Activated T-cell treated with anti-CD3 and anti-CD28 coated beads for 48 hours (primary cell): ENCODE data around the gene FGFRL1.
A peak's percentile ranks its signal among the peaks of the same experiment; 100 is the strongest.
"Not testable (repeated sequence)": the region's sequence is repeated elsewhere in the genome, so short reads cannot be mapped to it uniquely, and the experiment has no call there.

Experiments used
- DNase-seq: peaks from one replicate; pipeline ENCODE4 v3.0.0-alpha.2; 2020; ENCODE audit warnings: low read depth

The FGFRL1 gene

DNA sequence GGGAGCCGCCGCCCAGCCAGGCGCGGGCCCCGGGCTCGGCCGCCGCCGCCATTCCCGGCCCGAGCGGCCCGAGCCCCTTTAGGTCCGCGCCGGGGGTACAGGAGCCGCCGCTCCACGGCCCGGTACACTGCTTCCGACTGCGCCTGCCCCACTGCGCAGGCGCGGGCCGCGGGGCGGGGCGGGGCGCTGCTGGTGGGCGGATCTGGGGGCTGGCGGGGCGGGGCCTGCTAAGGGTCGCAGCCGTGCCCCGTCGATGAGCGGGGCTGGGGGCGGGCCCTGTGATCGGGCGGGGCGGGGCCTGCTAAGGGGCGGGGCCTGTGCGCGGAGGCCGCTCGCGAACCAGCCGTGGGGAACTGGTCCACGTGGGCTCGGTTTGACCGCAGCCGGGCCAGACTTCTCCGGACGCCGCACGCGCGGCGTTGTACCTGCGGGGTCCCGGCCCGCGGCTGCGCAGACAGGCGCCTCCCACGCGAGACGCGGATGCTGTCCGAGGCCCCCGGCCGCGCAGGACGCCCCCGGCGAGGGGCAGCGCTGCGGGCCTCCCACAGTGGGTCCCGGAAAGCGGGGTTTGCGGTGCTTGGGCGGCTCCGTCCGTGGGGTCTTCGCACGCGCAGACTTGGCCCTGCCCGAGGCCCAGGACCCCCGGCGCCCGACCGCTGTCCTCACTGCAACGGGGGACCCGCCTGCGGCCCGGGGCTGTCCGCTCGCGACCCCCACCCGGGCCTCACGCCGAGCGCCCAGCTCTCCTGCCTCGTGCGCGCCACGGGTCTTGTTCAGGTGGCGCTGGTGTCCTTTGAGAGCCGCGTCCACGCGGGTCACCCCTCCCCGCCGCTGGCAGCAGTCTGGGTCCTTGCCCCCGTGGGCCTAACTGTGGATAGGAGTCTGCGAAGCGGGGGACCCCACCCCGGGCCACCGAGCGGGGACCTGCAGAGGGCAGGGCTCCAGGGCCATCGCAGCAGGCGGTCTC lies 37.7 kb upstream of the FGFRL1 start, which contains the start of gene DGKQ:
DGKQ (minus strand) TSS at position 139 of the 967 bp plus-strand sequence; CDS start at position 52, 87 bp downstream.
- peak; percentile 88 for DNase-seq

DNA sequence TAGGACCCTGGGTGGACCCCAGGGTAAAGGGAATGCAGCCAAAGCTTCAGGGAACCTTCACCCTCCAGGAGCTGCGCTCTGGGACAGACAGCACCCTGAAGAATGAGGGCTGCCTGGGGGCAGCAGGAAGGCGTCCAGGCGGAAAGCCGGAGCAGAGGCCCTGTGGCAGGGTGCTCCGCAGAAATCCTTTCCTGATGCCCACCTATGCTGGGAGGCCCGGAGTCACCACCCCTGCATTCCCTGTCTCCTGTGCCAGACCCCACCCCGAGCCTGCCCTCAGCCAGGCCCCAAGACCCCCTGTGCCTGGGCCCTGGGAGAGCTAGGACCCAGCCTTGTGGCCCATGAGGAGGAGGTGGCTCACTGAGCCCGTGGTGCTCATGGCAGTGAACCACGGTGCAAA lies 36.8 kb upstream of the FGFRL1 start:
- no peak for DNase-seq

DNA sequence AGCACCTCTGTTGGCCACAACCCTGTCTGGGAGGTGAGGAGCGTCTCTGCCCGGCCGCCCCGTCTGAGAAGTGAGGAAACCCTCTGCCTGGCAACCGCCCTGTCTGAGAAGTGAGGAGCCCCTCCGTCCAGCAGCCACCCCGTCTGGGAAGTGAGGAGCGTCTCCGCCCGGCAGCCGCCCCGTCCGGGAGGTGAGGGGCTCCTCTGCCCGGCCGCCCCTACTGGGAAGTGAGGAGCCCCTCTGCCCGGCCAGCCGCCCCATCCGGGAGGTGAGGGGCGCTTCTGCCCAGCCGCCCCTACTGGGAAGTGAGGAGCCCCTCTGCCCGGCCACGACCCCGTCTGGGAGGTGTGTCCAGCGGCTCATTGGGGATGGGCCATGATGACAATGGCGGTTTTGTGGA lies 35.4 kb upstream of the FGFRL1 start:
- DNase-seq, result not testable (repeated sequence)

DNA sequence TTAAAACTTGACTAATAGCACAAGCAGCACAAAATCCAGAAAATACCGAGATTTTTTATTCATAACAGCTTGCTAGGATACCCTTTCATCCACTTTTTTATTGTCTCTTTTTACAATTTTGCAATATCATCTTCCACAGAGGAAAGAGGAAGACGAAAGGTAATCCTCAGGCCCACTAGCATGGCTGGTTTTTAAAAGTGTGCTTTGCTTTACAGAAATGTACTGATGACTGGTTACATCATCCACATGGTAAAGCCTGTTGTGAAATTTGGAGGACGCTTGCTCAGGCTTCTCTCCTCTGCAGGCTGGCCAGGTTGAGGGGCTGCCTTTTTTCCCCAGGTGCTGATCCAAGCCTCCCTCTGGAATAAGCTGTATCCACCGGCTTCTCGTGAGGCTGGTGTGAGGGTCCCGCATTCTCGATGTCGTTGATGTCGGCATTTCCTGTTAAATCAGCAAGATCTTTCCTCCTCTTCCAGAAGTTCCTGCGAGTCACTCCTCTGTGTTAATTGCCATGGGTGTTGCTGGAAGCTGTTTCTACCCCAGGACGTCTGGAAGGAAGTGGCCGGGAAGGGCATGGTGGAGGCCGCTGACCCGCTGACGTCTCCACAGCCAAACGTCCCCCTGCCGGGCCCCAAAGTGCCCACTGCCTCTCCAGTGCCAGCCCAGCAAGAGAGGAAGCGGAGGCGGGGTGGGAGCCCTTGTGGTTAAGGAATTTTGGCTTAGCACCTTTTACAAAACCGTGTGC lies 32.3 kb upstream of the FGFRL1 start:
- no peak for DNase-seq

DNA sequence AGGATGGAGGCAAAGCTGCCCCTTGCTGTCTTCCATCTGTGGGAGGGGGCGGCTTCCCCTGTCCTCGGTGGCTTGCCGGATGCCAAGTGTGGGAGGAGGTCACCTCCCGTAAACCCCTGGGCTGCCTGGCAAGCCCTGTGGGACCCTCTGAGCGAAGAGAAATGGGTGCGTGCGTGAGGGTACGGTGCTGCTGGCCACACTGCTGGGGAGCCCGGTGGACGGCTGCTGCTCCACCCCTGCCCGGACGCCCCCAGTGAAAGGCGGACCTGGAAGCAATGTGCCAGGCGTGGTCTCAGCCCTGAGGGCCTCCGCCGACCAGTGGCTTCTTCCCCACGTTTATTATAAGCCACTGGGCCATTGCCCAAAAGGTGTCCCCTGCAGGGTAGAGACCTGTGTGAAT lies 29.1 kb upstream of the FGFRL1 start:
- DNase-seq, result no peak

DNA sequence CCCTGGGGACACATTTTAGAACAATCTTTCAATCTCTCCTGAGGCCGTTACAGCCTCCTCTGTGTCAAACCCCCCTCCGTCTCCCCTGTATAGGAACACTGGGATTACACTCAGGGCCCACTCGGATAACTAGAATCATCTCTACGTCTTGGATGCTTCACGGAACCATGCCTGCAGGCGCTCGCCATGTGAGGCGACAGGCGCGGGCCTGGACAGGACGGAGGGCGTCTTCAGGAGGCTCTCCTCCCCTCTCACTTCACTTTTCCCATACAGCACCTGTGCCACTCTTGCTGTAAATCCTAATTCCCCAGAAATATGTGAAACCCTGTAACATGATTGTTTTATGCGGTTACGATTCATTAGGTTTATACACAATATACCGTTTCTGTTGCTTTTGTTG lies 28.6 kb upstream of the FGFRL1 start:
- DNase-seq, result no peak

DNA sequence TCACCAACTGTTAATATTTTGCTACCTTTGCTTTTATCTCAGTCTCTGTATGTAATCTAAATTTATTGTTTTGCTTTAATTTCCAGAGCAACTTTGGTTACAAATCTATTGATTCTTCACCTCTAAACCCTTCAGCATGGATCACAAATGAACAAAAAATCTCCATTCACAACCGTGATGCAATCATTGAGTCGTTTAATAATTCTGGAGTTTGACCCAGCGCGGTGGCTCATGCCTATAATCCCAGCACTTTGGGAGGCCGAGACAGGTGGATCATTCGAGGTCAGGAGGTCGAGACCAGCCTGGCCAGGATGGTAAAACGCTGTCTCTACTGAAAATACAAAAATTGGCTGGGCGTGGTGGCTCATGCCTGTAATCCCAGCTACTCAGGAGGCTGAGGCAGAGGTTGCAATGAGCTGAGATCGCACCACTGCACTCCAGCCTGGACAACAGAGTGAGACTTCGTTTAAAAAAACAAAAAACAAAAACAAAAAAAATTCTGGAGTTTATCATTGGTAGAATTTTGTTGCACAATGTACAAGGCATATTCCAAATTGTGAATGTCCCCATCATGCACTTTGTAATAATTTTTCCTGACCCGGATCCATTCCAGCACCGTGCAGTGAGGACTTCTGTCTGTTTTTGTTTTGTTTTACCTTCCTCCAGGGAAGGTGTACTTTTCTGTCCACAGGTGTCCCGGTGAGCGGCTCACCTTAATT lies 26.9 kb upstream of the FGFRL1 start:
- no peak for DNase-seq

DNA sequence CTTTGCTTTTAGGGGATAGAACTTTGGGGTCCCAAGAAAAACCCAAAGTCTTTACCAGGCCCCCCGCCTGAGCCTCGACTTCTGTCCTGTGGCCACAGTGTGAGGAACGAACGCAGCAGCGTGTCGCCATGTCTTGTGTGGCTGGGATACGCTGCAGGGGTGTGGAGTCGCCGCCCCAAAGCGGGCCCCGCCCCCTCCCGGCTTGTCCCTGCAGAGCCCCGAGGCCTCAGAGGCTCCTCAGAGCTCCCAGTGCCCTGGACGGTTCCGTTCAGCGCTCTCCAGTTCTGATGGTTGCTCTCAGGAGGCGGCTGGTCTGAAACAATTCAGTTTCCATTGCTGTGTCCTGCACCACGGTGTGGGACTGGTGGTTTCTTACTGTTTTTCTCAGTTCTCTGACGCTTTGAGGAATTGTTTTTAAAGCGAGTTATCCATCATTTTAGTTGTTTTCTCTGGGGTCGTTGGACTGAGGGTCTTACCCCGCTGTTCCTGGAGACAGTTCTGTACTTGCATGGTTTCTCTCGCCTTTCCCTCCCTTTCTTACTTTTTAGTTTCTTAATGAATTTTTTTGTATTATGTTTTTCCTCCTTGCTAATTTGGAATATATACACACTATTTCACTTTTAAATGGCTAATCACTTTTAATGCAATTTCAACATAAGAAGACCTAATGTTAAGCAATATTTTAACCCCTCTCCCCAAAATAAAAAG lies 26.1 kb upstream of the FGFRL1 start:
- peak; percentile 76 for DNase-seq

DNA sequence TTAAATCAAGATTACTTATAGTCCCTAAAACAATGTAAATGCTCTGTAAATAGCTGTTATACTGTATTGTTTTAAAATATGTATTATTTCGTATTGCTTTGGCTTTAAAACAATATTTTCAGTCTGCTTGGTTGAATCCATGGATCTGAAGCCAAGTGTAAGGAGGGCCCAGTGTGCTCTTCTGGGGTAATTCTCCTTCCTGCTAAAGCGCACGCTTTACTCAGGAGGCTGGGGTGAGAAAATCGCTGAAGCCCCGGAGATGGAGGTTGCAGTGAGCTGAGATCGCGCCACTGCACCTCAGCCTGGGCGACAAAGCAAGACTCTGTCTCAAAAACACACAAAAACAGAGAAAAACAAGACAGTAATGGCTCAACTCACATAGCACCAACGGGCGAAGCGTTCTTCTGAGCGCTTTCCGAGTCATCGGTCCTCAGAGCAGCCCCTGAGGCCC lies 25.0 kb upstream of the FGFRL1 start:
- no peak for DNase-seq

DNA sequence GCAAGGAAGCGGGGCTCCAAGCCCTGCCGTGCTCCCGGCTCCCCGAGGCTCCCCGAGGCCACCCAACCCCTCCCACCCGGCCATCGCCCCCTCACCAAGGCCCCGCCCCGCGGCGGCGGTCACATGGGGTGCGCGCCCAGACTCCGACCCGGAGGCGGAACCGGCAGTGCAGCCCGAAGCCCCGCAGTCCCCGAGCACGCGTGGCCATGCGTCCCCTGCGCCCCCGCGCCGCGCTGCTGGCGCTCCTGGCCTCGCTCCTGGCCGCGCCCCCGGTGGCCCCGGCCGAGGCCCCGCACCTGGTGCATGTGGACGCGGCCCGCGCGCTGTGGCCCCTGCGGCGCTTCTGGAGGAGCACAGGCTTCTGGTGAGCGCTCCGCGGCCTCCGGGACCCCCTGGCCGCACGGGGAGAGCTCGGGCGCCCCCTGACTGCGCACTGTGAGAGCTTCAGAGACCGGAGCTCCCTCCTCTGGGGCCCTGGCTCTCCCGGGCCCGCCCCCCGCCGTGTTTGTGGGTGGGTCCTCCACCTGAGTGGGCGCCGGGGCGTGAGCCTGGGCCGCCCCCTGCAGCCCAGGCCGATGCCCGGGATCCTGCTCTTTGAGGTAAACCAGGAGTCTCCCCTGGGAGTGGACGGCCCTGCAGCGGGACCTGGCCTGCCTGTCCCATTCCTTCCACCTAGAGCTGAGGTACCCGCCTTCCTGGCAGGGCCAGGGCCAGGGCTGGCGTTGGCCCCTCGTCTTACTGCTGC lies 24.4 kb upstream of the FGFRL1 start, which contains the start of gene IDUA:
IDUA (plus strand) TSS at position 166 of the 745 bp plus-strand sequence; CDS start at position 207, 41 bp downstream.
- peak; percentile 84 for DNase-seq

DNA sequence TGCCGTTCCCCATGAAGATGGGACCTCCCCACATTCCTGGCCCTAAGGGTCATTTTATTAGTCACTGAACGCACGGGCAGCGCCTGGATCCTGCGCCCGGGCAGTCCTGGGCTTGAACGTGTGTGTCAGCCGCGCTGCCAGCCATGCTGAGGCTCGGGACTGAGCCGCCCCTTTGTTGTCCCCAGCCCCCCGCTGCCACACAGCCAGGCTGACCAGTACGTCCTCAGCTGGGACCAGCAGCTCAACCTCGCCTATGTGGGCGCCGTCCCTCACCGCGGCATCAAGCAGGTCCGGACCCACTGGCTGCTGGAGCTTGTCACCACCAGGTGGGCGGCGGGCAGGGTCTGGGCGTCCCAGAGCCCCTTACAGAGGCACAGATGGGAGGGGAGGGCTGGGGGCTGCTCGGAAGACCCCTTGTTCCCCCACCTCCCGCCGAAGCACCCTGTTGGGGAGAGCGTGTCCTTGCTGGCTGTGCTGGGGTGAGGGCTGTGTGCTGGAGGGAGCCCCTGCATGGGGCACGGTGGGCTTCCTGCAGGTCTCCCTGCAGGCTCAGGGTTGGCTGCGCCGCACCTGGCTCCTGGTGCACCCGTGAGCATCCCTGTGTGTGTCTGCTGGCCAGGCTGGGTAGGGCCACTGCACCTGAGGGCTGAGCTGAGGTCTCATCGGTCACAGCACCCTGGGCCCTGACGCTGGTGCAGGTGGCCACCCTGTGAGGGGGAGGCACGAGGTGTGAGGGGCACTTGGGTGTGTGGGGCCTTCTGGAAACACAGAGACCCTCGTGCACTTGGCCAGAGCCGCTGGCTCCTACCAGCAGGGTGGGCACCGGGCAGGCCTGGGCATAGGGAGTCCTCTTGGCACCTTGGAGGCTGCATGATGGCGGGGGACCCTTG lies 23.6 kb upstream of the FGFRL1 start:
- DNase-seq, result no peak

DNA sequence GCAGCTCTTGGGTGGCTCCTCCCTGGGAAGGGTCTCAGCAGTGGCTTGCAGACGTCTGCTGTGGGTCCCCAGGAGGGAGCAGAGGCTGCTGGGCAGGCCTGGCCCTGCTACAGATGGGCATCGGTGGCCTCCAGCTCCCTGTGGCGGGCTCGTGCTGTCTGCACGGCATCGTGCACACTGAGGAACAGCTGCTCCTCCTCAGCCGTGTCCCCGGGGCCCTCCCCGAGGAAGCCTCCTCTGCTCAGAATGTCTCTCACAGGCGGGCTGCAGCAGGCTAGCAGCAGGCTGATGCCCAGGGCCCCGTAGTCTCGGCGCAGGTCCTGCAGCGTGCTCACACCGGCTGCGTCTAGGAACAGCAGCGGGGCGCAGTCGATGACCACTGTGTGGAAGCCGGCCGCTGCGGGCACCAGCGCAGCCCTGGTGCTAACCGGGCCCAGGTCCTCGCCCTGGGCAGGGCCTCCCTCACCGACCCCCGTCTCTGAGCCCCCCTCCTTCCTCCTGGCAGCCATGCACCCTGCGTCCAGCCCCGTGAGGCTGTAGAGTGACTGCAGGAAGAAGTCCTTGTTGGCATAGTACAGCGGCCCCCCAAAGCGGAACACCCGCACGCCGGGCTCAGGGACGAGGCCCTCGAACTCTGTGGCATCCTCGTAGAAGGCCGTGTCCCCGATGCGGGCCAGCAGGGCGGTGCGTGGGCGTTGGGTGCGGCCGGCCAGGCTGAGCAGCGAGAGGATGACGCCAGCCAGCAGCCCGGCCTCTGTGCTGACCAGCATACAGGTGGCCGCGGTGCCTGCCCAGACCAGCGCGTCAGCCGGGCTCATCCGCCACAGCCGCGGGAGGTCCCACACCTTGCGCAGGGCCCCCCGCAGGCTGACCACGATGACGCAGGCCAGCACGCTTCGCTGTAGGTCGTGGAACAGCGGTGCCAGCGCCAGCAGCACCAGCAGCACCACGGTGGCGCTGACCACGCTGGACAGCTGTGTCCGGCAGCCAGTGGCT lies 22.4 kb upstream of the FGFRL1 start:
- DNase-seq, result no peak

DNA sequence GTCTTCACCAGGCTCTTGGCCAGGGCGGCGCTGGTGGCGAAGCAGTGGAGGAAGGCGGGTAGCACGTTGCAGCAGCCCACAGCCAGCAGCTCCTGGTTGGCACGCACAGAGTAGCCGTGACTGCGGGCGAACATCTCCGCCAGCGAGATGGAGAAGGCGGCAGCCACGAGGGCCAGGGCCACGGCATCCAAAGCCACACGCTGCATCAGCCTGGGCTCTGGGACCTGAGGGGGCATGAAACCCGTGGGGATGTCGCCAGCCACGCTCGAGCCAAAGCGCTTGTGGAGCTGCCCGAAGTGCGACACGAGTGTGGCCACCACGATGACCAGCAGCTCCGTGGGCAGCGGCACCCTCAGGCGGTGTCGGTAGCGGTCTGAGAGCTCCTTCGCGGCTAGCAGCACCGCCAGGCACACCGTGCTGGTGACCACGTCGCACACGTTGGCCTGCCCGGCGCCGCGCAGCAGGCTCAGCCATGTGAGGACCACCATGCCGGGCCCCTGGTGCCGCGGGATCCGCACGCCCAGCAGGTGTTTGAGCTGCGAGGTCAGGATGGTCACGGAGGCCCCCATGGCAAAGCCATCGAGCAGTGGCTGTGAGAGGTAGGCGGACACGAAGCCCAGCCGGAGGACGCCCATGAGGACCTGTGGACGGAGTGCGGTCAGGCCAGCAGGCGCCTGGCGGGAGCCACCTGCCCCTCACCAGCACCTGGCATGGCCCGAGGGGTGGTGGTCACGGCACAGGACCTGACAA lies 21.5 kb upstream of the FGFRL1 start:
- no peak for DNase-seq

DNA sequence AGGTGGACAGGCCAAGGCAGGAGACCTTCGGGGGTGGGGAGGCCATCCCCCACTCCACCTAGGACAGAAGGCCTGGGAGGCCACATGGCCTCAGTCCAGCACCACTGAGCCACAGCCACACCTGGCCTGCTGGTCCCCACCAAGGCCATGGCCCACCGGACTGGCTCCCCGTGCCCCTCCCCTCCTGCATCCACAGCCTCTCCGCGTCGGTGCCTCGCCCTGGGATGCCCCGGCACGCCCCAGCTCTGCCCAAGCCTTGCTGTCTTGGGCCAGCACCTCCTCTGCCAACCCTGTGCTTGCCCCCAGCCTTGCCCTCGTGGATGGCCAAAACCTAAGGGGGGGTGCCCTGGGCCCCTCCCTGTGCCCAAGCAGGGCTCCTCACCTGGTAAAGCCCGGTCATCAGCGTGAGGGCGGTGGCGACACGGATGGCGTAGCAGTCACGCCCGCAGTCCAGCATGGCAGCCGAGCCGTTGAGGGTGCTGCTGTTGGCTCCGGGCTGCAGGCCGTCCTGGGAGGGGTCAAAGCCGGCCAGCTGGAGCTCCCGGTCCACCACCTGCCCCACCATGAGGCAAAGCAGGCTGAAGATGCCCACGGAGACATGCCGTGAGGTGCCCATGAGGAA lies 20.6 kb upstream of the FGFRL1 start:
- DNase-seq, result no peak

DNA sequence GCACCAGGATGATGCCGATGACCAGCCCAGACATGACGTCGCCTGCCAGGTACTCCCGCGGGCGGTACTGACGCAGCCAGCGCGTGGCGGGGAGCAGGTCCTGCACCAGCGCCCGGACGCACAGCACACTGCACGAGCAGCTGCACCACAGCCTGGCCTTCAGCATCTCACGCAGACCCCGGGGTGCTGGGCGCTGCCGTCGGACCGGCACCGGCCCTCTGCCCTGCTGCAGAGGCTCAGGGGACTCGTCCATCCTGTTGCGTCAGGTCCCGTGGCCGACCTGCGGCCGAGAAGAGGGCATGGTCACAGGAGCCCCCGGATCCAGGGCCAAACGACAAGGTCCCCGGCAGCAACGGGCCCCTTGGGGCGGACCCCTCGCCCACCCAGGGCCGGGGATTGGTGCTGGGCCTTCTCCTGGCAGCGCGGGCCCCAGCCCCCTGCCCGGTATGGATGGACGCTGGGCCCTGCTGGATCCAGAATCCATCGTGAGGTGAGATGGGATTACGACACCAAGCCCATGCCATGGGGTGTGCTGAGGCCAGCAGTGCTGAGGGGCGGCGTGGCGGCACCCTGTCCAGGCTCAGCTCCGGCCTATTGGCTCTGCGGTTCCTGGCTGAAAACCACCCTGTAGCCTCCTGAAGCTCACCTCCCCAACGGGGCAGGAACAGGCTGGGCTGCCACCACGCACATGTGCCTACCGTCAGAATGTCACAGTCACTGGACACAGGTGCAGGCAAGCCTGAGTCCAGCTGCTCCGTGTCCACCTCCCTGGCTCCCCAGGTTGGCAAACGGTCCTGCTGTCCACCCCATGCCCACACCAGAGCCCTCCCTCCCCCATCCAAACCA lies 19.8 kb upstream of the FGFRL1 start:
- DNase-seq, result no peak
